Ammon's horn (tissue), 1 donor: ENCODE data around the gene SH3GLB1.
"Not testable (repeated sequence)": the region's sequence is repeated elsewhere in the genome, so short reads cannot be mapped to it uniquely, and the experiment has no call there.

Experiments used
- DNase-seq: peaks from one replicate; pipeline ENCODE4 v3.0.0-alpha.2; 2016; ENCODE audit warnings: low spot score

SH3GLB1 gene

DNA sequence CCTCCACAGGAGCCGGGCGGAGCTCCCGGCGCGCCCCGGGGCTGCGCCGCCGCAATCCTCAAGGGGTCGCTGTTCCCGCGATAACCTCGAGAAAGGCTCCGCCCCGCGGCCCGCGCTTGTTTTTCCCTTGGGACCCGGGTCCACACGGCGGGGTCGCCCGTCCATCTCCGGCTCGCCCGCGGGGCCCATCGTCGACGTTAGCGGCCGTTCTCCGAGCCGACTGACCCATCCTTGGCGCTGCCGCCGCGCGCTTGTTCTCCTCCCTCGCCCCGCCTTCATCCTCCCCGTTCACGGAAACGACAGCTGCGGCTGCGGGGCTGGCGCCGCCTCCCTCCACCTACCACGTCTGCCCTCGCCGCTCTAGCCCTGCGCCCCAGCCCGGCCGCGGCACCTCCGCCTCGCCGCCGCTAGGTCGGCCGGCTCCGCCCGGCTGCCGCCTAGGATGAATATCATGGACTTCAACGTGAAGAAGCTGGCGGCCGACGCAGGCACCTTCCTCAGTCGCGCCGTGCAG is at the start of gene SH3GLB1:
SH3GLB1 (plus strand) TSS at position 119 of the 514 bp plus-strand sequence; CDS start at position 443, 324 bp downstream.
- peak; percentile 87 for DNase-seq

DNA sequence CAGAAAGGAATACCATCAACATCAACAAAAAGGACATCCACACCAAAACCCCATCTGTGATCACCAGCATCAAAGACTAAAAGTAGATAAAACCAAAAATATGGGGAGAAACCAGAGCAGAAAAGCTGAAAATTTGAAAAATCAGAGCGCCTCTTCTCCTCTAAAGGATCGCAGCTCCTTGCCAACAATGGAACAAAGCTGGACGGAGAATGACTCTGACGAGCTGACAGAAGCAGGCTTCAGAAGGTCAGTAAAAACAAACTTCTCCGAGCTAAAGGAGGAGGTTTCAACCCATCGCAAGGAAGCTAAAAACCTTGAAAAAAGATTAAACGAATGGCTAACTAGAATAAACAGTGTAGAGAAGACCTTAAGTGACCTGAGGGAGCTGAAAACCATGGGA is 46.0 kb upstream of the SH3GLB1 start:
- not testable (repeated sequence) for DNase-seq

DNA sequence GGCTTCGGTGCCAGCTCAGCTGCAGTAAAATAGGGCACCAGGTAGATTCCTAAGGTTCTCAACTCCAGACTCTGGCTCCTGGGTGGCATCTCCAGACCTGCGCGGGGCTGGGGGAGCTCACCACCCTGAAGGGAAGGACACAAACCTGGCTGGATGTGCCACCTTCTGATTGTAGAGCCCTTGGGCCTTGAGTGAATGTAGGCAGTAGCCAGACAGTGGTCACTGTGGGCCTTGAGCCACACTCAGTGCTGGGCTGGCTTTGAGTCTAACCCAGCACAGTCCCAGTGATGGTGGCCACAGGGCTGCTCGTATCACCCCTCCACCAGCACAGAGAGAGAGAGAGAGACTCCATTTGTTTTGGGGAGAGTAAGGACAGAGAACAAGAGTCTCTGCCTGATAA is 38.0 kb upstream of the SH3GLB1 start:
- DNase-seq: no peak

DNA sequence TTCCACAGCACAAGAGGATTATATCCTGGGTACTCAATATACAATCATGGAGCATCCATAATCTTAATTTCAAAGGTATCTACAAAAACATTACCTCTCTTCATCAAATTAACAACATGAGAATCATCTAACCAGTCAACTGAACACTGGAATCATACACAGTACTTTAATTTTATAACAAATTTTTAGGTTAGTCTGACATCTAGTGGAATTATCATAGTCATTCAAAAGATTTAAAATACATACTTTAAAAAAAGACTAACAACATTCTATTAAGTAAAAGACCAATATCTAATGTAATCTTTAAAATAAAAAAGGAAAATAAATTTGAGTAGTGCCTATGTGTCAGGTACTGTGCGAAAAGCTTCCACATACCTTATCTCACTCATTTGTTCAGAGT is 16.8 kb upstream of the SH3GLB1 start:
- no peak for DNase-seq

DNA sequence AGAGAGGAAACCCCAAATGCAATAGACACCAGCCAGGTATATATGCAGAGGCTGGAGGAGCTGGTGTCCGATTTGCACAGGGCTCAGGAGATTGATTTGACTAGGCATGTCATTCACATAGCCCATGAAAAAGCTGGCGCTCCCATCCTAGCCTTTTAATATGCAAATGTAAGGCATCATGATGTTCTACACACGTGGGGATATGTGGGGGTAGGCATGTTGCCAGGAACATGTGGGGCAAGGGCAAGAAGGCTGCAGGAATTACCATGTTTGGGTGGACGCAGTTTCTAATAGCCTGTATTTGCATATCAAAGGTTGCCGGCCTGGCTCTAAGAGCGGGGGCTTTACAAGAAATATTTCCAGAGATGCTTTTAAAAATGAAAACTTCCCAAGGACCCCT is 11.7 kb upstream of the SH3GLB1 start:
- DNase-seq: no peak

DNA sequence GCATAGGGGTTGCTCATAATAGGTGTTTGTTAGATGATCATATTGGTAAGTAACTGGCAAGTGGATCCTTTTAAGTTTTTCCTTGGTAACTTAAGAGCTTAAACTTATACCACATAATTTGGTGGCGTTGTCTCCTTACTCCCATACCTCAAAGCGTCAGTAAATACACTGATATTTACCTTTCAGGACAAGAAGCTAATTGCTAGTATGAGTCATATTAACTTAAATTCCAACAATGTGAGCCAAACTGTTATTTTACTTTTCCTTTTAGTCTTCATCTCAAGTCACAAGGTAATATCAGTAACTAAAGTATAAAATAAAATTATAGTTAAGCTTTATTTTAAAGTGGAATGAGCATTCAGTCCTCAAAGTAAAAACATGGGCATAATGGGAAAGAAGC is 9.0 kb upstream of the SH3GLB1 start:
- no peak for DNase-seq

DNA sequence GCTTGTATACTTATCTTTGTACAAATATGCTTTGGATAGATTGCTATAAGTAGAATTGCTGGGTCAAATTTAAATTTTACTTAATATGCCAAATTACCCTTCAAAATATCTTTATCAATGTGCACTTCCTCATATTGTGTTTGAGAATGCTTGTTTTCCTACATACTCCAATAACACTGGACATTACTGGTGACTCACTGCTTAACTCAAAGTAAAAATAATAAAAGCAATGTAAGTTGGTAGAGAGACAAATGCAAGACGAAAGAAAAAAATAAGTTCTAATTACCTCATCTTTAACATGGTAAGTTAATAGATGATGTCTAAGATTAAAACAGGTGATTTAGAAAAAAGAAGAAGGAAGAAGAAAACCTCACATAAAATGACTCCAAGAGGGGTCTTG is 7.9 kb upstream of the SH3GLB1 start:
- no peak for DNase-seq

DNA sequence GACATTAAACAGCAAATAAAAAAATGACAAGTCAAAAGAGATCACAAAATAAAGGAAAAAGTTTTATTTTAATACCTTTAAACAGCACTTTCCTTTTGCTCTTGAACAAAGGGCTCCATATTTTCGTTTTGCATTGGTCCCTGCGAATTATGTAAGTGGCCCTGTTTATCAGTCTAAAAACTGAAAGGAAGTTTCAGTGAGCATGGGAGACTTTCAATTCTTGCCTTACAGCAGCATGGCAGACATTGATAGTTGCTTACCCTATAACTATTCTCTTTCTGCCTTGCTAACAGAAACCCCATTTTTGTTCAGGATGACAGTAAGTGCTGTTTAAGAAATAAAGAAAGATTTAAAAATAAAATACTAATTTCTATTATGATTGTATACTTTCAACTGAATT is 5.2 kb upstream of the SH3GLB1 start:
- DNase-seq: no peak

DNA sequence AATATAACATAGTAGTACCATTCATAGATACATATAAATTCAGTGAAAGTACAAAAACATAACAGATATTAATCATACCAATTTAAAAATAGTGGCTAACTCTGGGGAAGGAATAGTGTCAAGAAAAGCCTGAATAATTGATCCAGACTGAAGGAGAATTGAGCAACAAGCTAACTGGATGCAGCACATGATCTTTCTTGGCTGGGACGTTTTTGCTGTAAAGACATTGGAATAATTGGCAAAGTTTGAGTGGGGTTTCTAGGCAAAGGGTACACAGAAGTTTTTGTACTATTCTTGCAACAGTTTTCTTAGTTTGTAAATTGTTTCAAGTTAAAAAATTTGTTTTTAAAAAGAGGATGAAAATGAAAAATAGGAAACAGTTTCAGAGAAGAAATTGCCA is 2.6 kb upstream of the SH3GLB1 start:
- DNase-seq: peak; percentile 12

DNA sequence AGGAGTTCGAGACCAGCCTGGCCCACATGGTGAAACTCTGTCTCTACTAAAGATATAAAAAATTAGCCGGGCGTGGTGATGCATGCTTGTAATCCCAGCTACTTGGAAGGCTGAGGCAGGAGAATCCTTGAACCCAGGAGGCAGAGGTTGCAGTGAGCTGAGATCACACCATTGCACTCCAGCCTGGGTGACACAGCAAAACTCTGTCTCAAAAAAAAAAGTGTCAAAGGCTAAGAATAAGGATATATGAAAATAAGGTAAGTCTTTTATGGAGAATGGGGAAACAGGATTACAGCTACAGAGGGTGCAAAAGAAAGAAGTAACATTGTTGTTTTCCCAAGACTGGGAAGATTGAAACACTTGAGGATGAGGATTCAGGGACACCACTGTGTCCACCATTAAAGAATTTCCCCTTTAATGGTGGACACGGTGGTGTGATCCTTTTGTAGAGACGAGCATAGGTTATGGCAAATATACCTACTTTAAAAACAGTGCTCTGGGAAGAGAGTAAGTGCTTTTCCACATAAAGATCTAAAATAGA is 1.4 kb upstream of the SH3GLB1 start:
- not testable (repeated sequence) for DNase-seq

DNA sequence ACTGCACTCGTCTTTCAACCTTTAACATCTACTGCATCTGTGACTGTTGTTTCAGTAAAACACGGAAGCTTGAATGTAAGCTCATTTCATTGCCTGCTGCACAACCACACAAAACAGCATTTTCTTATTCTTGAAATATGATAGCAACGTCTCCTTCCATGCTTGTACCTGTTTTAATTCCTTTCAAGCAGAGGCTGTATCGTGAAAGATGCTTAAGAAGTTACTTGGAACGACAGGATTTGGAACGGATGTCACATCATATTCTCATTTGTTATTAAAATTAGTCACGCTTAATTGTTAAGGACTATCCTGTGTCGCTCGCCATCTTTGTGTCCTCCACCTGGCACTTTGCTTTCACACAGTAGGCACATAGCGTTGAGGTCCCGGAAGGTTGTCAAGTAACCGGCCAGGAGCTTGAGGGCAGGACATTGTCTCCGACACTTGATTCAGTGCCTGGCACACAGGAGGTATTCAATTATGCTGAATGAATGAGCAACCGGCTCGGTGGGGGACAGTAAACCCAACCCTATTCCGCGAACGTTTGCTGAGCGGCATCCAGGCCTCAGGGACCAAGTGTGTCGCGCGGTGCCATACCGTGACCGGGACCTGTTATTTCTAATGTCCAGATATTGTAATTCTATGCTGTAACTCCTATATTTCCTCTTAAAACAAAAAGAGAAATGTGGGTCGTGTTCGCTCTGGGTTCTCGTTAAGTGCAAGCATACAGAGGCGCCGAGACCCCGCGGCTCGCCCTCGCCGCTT is 499 bp upstream of the SH3GLB1 start:
- peak; percentile 70 for DNase-seq

DNA sequence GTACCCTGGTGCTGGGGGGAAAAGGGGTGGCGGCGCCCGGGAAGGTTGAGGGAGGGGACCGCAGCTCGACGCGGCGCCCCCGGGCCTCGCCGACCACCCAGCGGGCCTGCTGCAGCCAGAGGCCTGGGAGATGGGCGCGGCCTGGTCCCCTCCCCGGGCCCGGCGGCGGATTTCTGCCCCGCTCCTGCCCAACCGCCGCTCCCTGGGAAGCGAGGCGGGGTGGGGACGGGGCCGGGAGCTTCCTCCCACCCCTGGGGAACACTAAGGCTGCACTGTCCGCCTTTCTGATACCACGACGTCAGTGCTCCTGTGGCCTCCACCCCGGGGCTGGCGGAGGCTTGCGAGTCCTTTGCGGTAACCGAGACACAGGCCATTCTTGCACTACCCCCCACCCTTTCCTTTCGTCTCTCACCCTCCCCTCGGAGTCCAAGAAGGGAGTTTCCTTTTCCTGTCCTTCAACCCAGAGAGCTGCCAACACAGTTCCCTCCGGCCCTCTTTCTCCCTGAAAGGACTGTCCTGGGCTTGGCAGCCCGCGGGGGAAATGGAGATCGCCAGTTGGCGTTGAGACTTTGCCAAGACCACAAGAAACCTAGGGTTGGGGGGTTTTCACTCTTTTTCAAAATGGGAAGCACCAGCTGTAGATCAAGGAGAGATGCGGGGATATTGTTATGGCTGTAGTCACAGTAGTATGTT is 742 bp downstream of the SH3GLB1 start:
- peak; percentile 62 for DNase-seq

DNA sequence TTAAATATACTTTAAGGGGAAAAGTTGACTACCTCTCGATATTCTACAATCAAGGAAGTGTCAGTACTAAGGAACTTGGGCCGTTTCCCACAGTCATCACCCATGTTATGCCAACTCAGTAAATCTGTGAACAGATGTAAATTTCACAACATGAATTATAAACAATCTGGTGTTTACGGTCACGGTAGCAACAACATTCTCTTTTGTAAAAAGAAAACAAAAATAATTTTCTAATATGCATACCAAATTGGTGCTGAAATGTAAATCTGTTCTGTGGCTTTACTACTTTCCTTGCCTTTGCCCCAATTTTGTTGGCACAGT is 1.2 kb downstream of the SH3GLB1 start:
- peak; percentile 22 for DNase-seq

DNA sequence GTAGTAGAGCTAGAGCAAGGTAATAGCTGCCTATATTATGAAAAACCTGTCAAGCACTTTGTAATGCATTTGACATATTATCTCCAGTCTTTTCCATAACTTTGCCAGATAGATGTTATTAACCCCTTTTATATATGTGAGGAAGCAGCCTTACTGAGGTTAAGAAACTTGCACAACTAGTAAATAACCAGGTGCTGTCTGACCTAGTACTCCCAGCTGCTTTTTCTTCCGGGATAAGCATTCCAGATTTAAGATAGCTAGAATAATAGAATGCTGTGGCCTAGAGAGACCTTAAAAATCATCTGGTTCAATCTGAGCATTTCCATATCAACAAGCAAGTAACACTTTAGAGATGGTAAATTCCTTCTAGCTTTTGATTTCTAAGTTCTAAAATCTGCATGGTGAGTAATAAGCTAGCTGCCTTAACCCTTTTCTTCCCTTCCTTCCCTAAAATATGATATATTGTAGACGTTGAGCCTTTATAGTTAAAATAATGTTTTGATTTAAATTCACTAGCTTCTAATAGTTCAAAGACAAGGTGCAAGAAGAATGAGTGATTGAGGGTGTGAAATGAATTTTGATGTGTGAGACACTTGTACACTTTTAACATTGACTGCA is 1.8 kb downstream of the SH3GLB1 start:
- no peak for DNase-seq

DNA sequence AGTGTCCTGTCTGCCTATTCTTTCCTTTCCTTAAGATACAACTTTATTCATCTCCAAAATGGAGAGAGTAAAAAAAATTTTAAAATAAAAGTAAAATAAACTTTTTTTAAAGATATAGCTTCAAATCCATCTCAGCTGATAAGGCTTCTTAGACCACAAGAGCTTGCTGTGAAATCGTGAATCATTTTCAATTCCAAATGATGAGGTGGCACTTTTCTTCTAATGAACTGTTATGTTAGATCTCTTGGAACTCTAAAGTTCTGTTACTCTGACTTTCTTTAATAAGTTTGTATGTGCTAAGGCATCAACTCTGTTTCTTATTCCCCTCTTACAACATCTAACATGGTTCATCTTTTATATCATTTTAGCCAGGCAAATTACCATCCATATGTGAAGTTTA is 4.5 kb downstream of the SH3GLB1 start:
- no peak for DNase-seq

DNA sequence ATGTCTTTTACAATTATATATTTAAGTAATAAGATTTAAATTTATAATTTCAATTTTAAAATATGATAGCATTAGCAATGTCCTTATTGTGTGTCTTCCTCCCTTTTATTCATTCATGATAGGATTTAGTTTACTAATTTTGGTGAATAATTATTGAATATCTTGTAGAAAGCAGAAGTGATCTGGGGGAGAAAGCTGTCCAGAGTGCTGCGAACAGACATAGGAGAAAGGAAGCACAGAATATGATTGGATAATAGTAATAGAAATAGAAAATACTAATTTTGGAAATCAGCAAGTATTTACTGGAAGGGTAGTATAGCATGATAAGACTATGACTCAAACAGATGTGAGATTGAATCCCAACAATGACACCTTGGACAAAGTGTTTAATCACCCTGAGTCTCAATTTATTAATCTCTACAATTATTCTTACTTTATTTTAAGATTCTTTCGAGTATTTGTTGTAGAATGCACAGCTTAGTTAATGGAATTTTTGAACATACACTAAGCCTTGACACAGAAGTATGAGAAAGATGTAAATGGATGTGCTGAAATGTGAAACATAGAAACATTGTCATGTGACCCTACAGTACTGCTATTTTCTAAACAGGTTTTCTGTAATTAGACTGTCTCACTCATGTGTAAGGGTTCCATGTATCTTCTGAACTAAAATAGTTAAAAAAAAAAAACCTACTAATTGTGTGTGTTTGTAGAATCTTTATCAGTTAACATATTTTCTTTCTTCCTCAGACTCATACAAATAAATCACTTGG is 7.9 kb downstream of the SH3GLB1 start:
- DNase-seq: no peak

DNA sequence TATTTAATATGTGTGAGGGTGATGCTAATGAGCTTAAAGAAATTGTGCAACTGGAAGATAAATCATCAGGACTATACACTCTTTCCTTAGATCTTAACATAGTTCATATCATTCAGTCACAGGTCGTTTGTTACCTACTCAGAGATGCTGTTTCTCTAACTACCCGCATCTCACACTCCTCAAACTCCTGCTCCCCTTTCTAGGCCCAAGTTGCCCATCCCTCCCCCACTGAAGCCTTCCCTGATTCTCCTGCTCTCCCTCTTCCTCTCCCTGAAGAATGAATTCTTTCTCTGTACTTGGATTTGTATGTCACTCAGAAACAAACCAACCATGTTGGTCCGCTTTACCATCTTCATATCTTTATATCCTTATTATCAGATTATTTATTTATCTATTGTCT is 9.1 kb downstream of the SH3GLB1 start:
- no peak for DNase-seq

DNA sequence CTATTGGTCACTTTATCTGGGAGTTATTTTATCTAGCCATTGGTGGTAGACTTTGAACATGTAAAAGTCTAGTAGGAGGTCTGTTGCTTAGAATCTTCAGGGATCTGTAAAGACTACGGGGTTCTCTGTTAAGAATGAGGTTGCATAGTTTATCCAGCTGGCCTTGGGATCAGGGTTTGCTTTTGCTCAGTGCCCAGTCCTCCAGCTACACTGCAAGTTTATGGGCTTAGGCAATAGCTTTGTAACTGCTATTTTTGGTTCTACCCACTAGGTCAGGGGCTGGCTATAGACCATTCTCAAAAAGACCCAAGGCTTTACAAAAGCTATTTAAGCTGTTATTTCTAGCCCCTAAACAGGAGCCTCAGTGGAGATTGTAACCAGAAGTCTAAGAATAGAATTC is 9.8 kb downstream of the SH3GLB1 start:
- DNase-seq: no peak

DNA sequence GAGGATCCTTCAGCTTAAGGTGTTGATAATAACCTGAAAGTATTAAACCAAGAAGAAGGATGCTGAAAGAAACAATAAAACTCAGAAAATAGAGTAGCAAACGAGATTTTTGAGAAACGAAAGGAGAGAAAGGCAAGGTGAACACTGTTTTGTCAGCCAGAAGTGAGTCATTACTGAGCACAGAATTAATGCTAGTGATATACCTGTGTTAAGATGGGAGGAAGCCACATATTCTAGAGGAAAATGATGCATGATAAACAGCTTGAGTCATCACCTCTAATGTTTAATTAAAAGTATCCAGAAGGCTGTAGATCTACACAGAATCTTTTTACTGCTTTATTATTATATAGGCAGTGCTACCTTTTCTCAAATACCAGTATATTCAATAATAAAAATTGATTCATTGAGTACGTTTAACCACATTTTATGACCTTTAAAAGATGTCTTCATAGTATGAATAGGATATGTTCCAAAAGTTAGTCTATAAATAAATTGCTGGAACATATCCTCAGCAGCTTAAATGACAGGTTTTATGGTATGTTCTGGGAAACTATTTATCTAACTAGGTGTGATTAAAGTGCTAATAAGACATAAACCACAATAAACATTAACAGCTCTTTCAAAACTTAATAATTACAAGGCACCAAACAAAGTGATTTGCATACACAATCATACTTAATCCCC is 10.3 kb downstream of the SH3GLB1 start:
- no peak for DNase-seq

DNA sequence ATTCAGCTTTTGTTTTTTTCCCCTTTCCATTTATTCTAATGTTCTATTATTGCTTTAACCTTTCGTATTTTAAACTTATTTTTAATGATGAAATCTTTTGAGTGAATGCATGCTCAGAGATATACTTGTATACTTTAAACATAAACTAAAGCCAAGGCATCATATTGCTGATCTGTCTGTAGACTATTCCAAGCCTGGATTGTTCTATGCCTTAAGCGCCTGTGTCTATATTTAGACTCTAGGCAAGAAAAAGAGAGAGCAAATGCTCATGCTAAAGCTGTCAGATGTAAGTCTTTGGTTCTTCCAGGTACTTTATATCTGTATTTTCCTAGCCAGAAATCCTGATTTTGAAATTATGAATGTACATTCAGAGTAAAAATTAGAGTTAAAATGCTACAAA is 14.4 kb downstream of the SH3GLB1 start:
- no peak for DNase-seq

DNA sequence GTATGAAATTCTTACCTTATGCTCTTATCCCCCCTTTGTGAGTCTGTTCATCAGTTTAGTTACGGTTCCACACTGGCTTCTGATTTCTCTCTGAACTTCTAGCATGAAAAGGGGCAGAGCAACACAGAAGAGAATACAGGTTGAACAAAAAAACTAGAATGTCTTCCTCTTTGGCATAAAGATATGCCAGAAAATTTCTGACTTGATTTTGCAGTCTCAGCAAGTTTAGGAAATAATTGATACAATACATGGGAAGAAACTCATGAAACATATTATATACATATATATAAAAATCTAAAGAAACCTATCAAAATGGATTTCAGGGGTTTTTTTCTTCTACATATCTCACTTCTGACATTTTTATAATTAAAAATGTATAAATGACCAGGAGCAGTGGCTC is 27.0 kb downstream of the SH3GLB1 start:
- no peak for DNase-seq

DNA sequence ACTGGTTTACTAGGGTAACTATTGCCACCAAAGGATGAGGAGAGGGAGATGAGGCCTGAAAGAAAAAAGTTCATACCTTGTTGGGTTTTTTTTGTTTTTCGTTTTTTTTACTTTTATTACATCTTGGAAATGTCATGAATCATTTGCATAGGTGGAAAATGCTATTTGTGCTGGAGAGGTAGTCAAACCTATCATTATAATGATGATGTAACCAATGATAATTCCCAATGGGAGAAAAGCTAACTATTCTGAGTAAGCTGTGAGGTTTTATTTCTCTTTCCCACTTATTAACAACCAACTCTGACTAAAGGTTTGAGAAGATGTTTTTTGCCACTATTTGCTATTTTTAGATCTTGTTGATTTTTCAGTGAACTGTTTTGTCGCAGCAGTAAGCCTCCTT is 29.0 kb downstream of the SH3GLB1 start:
- DNase-seq: no peak
